Measurements from ENCODE around the gene PSMD3. TPM values are rescaled to one million over a fixed set of nuclear protein-coding genes. Genes with fewer than 3 reads are reported as not detected.

PSMD3 gene
- total and polyA plus RNA-seq, 9 of the 15 experiments (the other 6 are each of a cell fraction or from before 2014, with no cell fraction given) = 2.0 to 251 (median 135) TPM

- ChIA-PET CTCF (ENCODE audit: low intra/inter-chr PET ratio) (interaction anchor here (0.7 kb wide), 1 partner anchor 245 kb away, joined by 5 read pairs; no protein-coding TSS in a partner anchor), POLR2A (interaction anchor here (0.8 to 2.7 kb wide), 4 partner anchors 9 to 18 kb away, joined by 3 to 10 read pairs (median 6); no protein-coding TSS in a partner anchor)
- Histone ChIP-seq H4K20me1 (replicated peaks; ENCODE audit: control insufficient read depth, insufficient read depth, low read length) (0 out of 2 replicates have a peak, but pooled peaks cover under 1% of the 10 kb centered on the region), H3K9ac (ENCODE audit: insufficient read depth in 1 of 2, low read depth in 2 of 2, low read length in 2 of 2) (no peak overlapping the region), H3K4me2 (ENCODE audit: insufficient read depth, low read length) (no peak overlapping the region), H3K27me3 (ENCODE audit: control insufficient read depth in 2 of 2, insufficient read depth in 2 of 2, low read length in 2 of 2) (no peaks in the 10 kb centered on the region), H3K27ac (ENCODE audit: extremely low read depth, low read depth, low read length) (no peak overlapping the region), H3K4me3 (no peak overlapping the region), H2AFZ (ENCODE audit: low read depth, low read length) (no peak overlapping the region), H3K79me2 (ENCODE audit: control insufficient read depth, insufficient read depth, low read length) (peaks cover 2% of the 10 kb centered on the region), H3K9me1 (ENCODE audit: control insufficient read depth, insufficient read depth, low read length) (no peaks in the 10 kb centered on the region), H3K9me3 (replicated peaks; ENCODE audit: control insufficient read depth, insufficient read depth, low read depth, low read length) (no peaks in the 10 kb centered on the region), H3K36me3 (ENCODE audit: control insufficient read depth, insufficient read depth, low read length) (no peaks in the 10 kb centered on the region; the same call in 2 of the 3 replicates), H3K4me1 (replicated peaks in 1 of 2; ENCODE audit: control insufficient read depth in 2 of 2, insufficient read depth in 2 of 2, low read length in 2 of 2) (peaks cover 10 to 27% of the 10 kb centered on the region in 2 experiments)
- BruUV-seq (replicated peaks) = no TSS peak
- in situ Hi-C loops (cut with MboI) (no loop called here), intact Hi-C loops (cut with micrococcal nuclease) (no loop called here)
- no peak for ATAC-seq
- FAIRE-seq = no peak
- DNase-seq (ENCODE audit: extremely low read depth in 1 of 4, low spot score in 3 of 4) = no peak
- no peak for TF ChIP-seq NFIC (IDR thresholded peaks at IDR 0.05)
- TF ChIP-seq SRSF1 (IDR thresholded peaks at IDR 0.05; ENCODE audit: low read depth, low read length) = no peak
- TF ChIP-seq DDX20 (tag; IDR thresholded peaks at IDR 0.05; ENCODE audit: low read depth) = no peak
- no peak for TF ChIP-seq ZNF277 (CRISPR knock-in tag; IDR thresholded peaks at IDR 0.05; ENCODE audit: borderline replicate concordance)
- TF ChIP-seq MYNN (IDR thresholded peaks at IDR 0.05) = no peak
- no peak for TF ChIP-seq MYNN (CRISPR knock-in tag; IDR thresholded peaks at IDR 0.05)
- TF ChIP-seq, protein P1, sequence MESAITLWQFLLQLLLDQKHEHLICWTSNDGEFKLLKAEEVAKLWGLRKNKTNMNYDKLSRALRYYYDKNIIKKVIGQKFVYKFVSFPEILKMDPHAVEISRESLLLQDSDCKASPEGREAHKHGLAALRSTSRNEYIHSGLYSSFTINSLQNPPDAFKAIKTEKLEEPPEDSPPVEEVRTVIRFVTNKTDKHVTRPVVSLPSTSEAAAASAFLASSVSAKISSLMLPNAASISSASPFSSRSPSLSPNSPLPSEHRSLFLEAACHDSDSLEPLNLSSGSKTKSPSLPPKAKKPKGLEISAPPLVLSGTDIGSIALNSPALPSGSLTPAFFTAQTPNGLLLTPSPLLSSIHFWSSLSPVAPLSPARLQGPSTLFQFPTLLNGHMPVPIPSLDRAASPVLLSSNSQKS (CRISPR knock-in tag; IDR thresholded peaks at IDR 0.05) = no peak
- TF ChIP-seq ID3 (CRISPR knock-in tag; IDR thresholded peaks at IDR 0.05) = no peak
- no peak for TF ChIP-seq ID3 (tag; IDR thresholded peaks at IDR 0.05)
- TF ChIP-seq NFE2 (IDR thresholded peaks at IDR 0.05; ENCODE audit: low read depth) = no peak
- TF ChIP-seq NBN (IDR thresholded peaks at IDR 0.05; ENCODE audit: low read depth) = no peak
- no peak for TF ChIP-seq PHB (CRISPR knock-in tag; IDR thresholded peaks at IDR 0.05)
- no peak for TF ChIP-seq ZNF507 (tag; conservative IDR thresholded peaks at IDR 0.05)
- 37% methylated on average over 4 of the region's 4 CpGs for WGBS (ENCODE audit: insufficient coverage, low coverage, missing lambda C conversion rate)
These were observed 4.8 kb upstream of the PSMD3 start for GRCh38 chr17:39975801-39976200.

Data from K562 (cell line).